GM12878 (cell line): ENCODE measurements around the gene TMEM231. TPM values are rescaled to one million over a fixed set of nuclear protein-coding genes. Genes with fewer than 3 reads are reported as not detected.

Experiments used
- ATAC-seq: fragments of 200-7000 bp; cut with Tn5 transposase; 3 replicates; pipeline ENCODE4 v1.9.1; 2020; ENCODE audit warnings: mild to moderate bottlenecking, moderate library complexity
- BruUV-seq: library from RNA; stranded (reverse); fragments of 400-500 nt; replicated peaks from 2 replicates; lab custom pipeline; 2021; lab: Mats Ljungman, UMichigan
- CTCF ChIA-PET: fragments of 300-600 bp; sonication (Branson Sonifier 250); formaldehyde crosslinking; extraction: SDS; loops from one replicate; lab custom pipeline; 2021; ENCODE audit warnings: inconsistent platforms; lab: Yijun Ruan, JAX
- POLR2A ChIA-PET: fragments of 350-600 bp; formaldehyde crosslinking; extraction: SDS; loops from one replicate; lab custom pipeline; 2021; ENCODE audit warnings: inconsistent platforms; lab: Charles Lee
- RAD21 ChIA-PET: fragments of 300-600 bp; sonication (Branson Sonifier 250); formaldehyde crosslinking; loops from one replicate; lab custom pipeline; 2023; ENCODE audit warnings: antibody characterized with exemption; ENCODE audit not compliant: unreplicated experiment; lab: Charles Lee
- SMC1A ChIA-PET: fragments of 300-600 bp; sonication (Branson Sonifier 250); formaldehyde crosslinking; loops from one replicate; lab custom pipeline; 2023; ENCODE audit not compliant: unreplicated experiment, uncharacterized antibody; lab: Charles Lee
- DNase-seq: peaks from one replicate; pipeline ENCODE4 v3.0.0-alpha.2; 2011; ENCODE audit warnings: low read depth, low spot score
- FAIRE-seq: peaks from 3 replicates; lab custom pipeline; 2011; peaks lifted over from hg19 to GRCh38; lab: Jason Lieb, UNC
- H2AFZ ChIP-seq: 2 replicates; pipeline ENCODE4 v1.6.0; 2011; ENCODE audit warnings: low read depth, low read length, control low read depth; ENCODE audit not compliant: control insufficient read depth
- H3K27ac ChIP-seq: 2 replicates; pipeline ENCODE4 v1.5.1; 2011; ENCODE audit warnings: control low read depth; ENCODE audit not compliant: control insufficient read depth, insufficient read depth
- H3K27me3 ChIP-seq, 2 experiments: replicated peaks in 1 of 2; 2 replicates each; pipeline versions ENCODE4 v1.6.0 to v1.6.1; 2011; ENCODE audit warnings: low read length in 1 of 2; ENCODE audit not compliant: control insufficient read depth in 2 of 2, insufficient read depth in 2 of 2
- H3K36me3 ChIP-seq, 2 experiments: 2 replicates each; pipeline ENCODE4 v1.5.1; 2011; ENCODE audit warnings: low read length in 1 of 2; ENCODE audit not compliant: control insufficient read depth in 2 of 2, insufficient read depth in 2 of 2
- H3K4me1 ChIP-seq: 2 replicates; pipeline ENCODE4 v1.6.1; 2011; ENCODE audit warnings: mild to moderate bottlenecking, low read length, moderate library complexity, mixed read lengths; ENCODE audit not compliant: control insufficient read depth, insufficient read depth
- H3K4me2 ChIP-seq: 2 replicates; pipeline ENCODE4 v1.6.0; 2011; ENCODE audit warnings: control low read depth; ENCODE audit not compliant: control insufficient read depth, insufficient read depth
- H3K4me3 ChIP-seq: fragments of 200-600 bp; sonication (generic); 2 replicates; pipeline ENCODE4 v1.5.1; 2016
- H3K79me2 ChIP-seq: 2 replicates; pipeline ENCODE4 v1.6.0; 2011; ENCODE audit warnings: low read length; ENCODE audit not compliant: control insufficient read depth, insufficient read depth
- H3K9ac ChIP-seq: 2 replicates; pipeline ENCODE4 v1.8.0; 2011; ENCODE audit warnings: low read length, control low read depth, mixed read lengths; ENCODE audit not compliant: control insufficient read depth, insufficient read depth
- H3K9me3 ChIP-seq: replicated peaks from 3 replicates; pipeline ENCODE4 v1.5.1; 2011; ENCODE audit warnings: mild to moderate bottlenecking, low read length; ENCODE audit not compliant: control insufficient read depth, insufficient read depth
- H4K20me1 ChIP-seq: 2 replicates; pipeline ENCODE4 v1.6.0; 2011; ENCODE audit not compliant: control insufficient read depth, insufficient read depth
- FOXK2 ChIP-seq: fragments of 450-650 bp; IDR thresholded peaks from 2 replicates; pipeline ENCODE4 v1.6.1; 2017; ENCODE audit warnings: mild to moderate bottlenecking, moderate library complexity
- GATAD2B ChIP-seq: fragments of 450-650 bp; conservative IDR thresholded peaks from 2 replicates; pipeline ENCODE4 v1.6.1; 2017; ENCODE audit warnings: low read depth, mild to moderate bottlenecking, moderate library complexity
- IKZF2 ChIP-seq, 2 experiments: fragments of 450-650 bp; IDR thresholded peaks; 2 replicates each; pipeline ENCODE4 v1.6.1; 2017; ENCODE audit warnings: mild to moderate bottlenecking in 2 of 2, moderate library complexity in 2 of 2
- JUNB ChIP-seq: IDR thresholded peaks from 2 replicates; pipeline ENCODE4 v1.6.1; 2016; ENCODE audit warnings: antibody characterized with exemption, mild to moderate bottlenecking
- TAF1 ChIP-seq: IDR thresholded peaks from 2 replicates; pipeline ENCODE4 v1.6.1; 2011; ENCODE audit warnings: mild to moderate bottlenecking, low read depth, low read length, borderline replicate concordance
- WGBS: methylation state at CpG from one replicate; pipeline ENCODE4 v1.1.6; 2016; ENCODE audit warnings: low lambda C conversion rate; ENCODE audit not compliant: insufficient replicate concordance, insufficient coverage; ENCODE audit errors: missing lambda C conversion rate; 5-methylcytosine and 5-hydroxymethylcytosine counted together
- in situ Hi-C: fragments of 300-500 bp; cut with MboI; formaldehyde crosslinking; loops from 9 replicates; pipeline ENCODE4 v1.14.3; 2018; ENCODE audit warnings: mixed read lengths
- intact Hi-C: fragments of 100-400 bp; cut with micrococcal nuclease; formaldehyde crosslinking; loops from one replicate; pipeline ENCODE4 v1.14.2; 2022; ENCODE audit not compliant: unreplicated experiment
- polyA plus RNA-seq, 11 experiments: library from polyadenylated mRNA; depleted of rRNA in 4 of 11; unstranded in 6 of 11; stranded (reverse) in 5 of 11; fragments of >200 nt; fragmentation: Nextera tagmentation in 4 of 11; fragmentation: Illumina TruSeq in 1 of 11; extraction: Ambion mirVana in 4 of 11; extraction: Trizol in 1 of 11; gene quantifications; 1 replicate in 1 of 11; 2 replicates in 10 of 11; pipeline versions ENCODE4 v1.2.1 to v1.2.3, GENCODE V29; 2011 to 2016; ENCODE audit warnings: inconsistent platforms in 2 of 11, missing spikeins in 2 of 11, low read depth in 1 of 11
- total RNA-seq, 4 experiments: library from RNA; depleted of rRNA in 3 of 4; stranded (reverse); fragments of >200 nt in 3 of 4; fragmentation: Illumina TruSeq in 1 of 4; extraction: Trizol in 1 of 4; gene quantifications; 2 replicates each; pipeline versions ENCODE4 v1.2.1 to v1.2.3, GENCODE V29; 2013 to 2021
- TF ChIP-seq, protein P1 (sequence below): fragments of 450-650 bp; IDR thresholded peaks from 2 replicates; pipeline ENCODE4 v1.6.1; 2017; ENCODE audit warnings: mild to moderate bottlenecking, moderate library complexity
- TF ChIP-seq, protein P2 (sequence below): fragments of 450-650 bp; IDR thresholded peaks from 2 replicates; pipeline ENCODE4 v1.6.1; 2016; ENCODE audit warnings: mild to moderate bottlenecking

The TMEM231 gene
- total and polyA plus RNA-seq, 10 of the 15 experiments (the other 5 are each of a cell fraction or from before 2014, with no cell fraction given): 1.2 to 9.1 (median 5.9) TPM

DNA sequence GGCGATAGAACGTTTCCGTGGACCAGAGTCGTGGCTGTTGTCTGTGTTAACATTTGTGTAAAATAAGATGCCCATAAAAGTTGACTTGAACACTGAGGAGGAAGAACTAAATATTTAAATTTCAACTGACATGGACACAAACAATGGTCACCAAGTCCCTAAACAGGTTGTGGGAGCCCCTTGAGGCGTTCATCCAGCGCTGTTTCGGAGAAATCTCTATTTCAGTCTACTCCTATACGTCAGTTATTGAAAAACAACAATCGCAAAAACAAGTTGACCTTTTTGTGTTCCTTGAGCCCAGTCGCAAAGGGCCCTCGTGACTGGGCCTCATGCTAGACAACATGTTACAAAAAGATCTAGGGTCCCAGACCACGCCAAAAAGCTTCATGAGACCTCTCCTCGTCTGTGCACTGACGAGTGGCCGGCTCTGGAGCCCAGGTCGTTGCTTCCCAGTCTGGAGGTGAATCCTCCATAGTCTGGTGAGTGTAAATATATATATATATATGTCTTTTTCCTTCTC is 439 bp upstream of the TMEM231 start:
- ChIA-PET RAD21 (interaction anchor here (0.8 to 1.8 kb wide), 11 partner anchors 9 to 357 kb away, joined by 3 to 13 read pairs (median 4); partner anchors contain the start of genes ADAT1 and GABARAPL2), SMC1A (interaction anchor here (0.6 to 2.1 kb wide), 8 partner anchors 9 to 92 kb away, joined by 3 to 13 read pairs (median 4); partner anchors contain the start of genes KARS1, TERF2IP and TMEM170A), POLR2A (interaction anchor here (0.5 to 8.1 kb wide), 7 partner anchors 8 to 980 kb away, joined by 3 to 72 read pairs (median 3); partner anchors contain the start of genes ADAT1, GABARAPL2, KARS1 and TERF2IP), CTCF (interaction anchor here (0.7 to 4.7 kb wide), 10 partner anchors 8 to 389 kb away, joined by 3 to 31 read pairs (median 6); partner anchors contain the start of genes ADAT1 and GABARAPL2)
- H4K20me1 ChIP-seq: no peaks in the 10 kb centered on the region
- TF ChIP-seq FOXK2 (peak; percentile 30; the same call in 1 of the 2 replicates), TAF1 (no peak), GATAD2B (0 out of 2 replicates have a peak, but pooled peaks have one; percentile 8), JUNB (0 out of 2 replicates have a peak, but pooled peaks have one; percentile 10), IKZF2 (IDR thresholded peaks at IDR 0.05) (no peak)
- TF ChIP-seq, protein P1, sequence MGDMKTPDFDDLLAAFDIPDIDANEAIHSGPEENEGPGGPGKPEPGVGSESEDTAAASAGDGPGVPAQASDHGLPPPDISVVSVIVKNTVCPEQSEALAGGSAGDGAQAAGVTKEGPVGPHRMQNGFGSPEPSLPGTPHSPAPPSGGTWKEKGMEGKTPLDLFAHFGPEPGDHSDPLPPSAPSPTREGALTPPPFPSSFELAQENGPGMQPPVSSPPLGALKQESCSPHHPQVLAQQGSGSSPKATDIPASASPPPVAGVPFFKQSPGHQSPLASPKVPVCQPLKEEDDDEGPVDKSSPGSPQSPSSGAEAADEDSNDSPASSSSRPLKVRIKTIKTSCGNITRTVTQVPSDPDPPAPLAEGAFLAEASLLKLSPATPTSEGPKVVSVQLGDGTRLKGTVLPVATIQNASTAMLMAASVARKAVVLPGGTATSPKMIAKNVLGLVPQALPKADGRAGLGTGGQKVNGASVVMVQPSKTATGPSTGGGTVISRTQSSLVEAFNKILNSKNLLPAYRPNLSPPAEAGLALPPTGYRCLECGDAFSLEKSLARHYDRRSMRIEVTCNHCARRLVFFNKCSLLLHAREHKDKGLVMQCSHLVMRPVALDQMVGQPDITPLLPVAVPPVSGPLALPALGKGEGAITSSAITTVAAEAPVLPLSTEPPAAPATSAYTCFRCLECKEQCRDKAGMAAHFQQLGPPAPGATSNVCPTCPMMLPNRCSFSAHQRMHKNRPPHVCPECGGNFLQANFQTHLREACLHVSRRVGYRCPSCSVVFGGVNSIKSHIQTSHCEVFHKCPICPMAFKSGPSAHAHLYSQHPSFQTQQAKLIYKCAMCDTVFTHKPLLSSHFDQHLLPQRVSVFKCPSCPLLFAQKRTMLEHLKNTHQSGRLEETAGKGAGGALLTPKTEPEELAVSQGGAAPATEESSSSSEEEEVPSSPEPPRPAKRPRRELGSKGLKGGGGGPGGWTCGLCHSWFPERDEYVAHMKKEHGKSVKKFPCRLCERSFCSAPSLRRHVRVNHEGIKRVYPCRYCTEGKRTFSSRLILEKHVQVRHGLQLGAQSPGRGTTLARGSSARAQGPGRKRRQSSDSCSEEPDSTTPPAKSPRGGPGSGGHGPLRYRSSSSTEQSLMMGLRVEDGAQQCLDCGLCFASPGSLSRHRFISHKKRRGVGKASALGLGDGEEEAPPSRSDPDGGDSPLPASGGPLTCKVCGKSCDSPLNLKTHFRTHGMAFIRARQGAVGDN: peak; percentile 42; the same call in 1 of the 2 replicates
- TF ChIP-seq, protein P2, sequence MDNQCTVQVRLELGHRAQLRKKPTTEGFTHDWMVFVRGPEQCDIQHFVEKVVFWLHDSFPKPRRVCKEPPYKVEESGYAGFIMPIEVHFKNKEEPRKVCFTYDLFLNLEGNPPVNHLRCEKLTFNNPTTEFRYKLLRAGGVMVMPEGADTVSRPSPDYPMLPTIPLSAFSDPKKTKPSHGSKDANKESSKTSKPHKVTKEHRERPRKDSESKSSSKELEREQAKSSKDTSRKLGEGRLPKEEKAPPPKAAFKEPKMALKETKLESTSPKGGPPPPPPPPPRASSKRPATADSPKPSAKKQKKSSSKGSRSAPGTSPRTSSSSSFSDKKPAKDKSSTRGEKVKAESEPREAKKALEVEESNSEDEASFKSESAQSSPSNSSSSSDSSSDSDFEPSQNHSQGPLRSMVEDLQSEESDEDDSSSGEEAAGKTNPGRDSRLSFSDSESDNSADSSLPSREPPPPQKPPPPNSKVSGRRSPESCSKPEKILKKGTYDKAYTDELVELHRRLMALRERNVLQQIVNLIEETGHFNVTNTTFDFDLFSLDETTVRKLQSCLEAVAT: peak; percentile 47; the same call in 1 of the 2 replicates
- no peaks in the 10 kb centered on the region for H3K36me3 ChIP-seq
- H3K4me3 ChIP-seq: peak overlapping the region; percentile 48; the same call in 1 of the 2 replicates
- no peaks in the 10 kb centered on the region for H3K27me3 ChIP-seq
- H2AFZ ChIP-seq: peak overlapping the region; percentile 72
- H3K27ac ChIP-seq: no peak overlapping the region; the same call in 1 of the 2 replicates
- H3K79me2 ChIP-seq: no peaks in the 10 kb centered on the region
- no peak for DNase-seq
- H3K4me1 ChIP-seq: peaks cover 4% of the 10 kb centered on the region; the same call in 1 of the 2 replicates
- 23% methylated on average over 16 of the region's 16 CpGs for WGBS
- in situ Hi-C loops (no loop called here), intact Hi-C loops (loop anchor here (2.0 to 5.0 kb wide), 3 partner anchors 39 to 206 kb away; partner anchors contain the start of gene ADAT1)
- no peak for ATAC-seq
- no peak for FAIRE-seq
- peak overlapping the region; percentile 73; the same call in 1 of the 2 replicates for H3K9ac ChIP-seq
- H3K9me3 ChIP-seq: no peaks in the 10 kb centered on the region
- no TSS peak for BruUV-seq
- H3K4me2 ChIP-seq: peak overlapping the region; percentile 93
